GM19035 (cell line): Measurements from ENCODE around the gene IKBKE.
A peak's percentile ranks its signal among the peaks of the same experiment; 100 is the strongest.
"Not testable (repeated sequence)": the region's sequence is repeated elsewhere in the genome, so short reads cannot be mapped to it uniquely, and the experiment has no call there.

Experiments
- ATAC-seq: cut with Tn5 transposase; IDR thresholded peaks from one replicate; pipeline ENCODE4 v1.9.1; 2021; ENCODE audit not compliant: unreplicated experiment

IKBKE gene

GRCh38 chr1:206472454-206472853 lies 2.2 kb downstream of the IKBKE start:
- no peak for ATAC-seq

- no peak for ATAC-seq
These were observed 2.6 kb downstream of the IKBKE start for GRCh38 chr1:206472886-206473285.

GRCh38 chr1:206476058-206476457 lies 5.8 kb downstream of the IKBKE start:
- ATAC-seq = no peak

GRCh38 chr1:206476591-206476990 lies 6.3 kb downstream of the IKBKE start:
- ATAC-seq = no peak

GRCh38 chr1:206477110-206477509 lies 6.8 kb downstream of the IKBKE start:
- ATAC-seq = no peak

- no peak for ATAC-seq
These were observed 7.5 kb downstream of the IKBKE start for GRCh38 chr1:206477581-206478380.

- ATAC-seq = no peak
These were observed 8.5 kb downstream of the IKBKE start for GRCh38 chr1:206478746-206479145.

- ATAC-seq = no peak
These were observed 9.2 kb downstream of the IKBKE start for GRCh38 chr1:206479183-206480125.

GRCh38 chr1:206480211-206480610 lies 9.9 kb downstream of the IKBKE start:
- no peak for ATAC-seq

GRCh38 chr1:206482611-206483010 lies 12.3 kb downstream of the IKBKE start:
- no peak for ATAC-seq

- not testable (repeated sequence) for ATAC-seq
These were observed 13.6 kb downstream of the IKBKE start for GRCh38 chr1:206483864-206484263.

- ATAC-seq = no peak
These were observed 14.6 kb downstream of the IKBKE start for GRCh38 chr1:206484901-206485300.

- no peak for ATAC-seq
These were observed 16.9 kb downstream of the IKBKE start for GRCh38 chr1:206486995-206487788.

- ATAC-seq = no peak
These were observed 17.7 kb downstream of the IKBKE start for GRCh38 chr1:206487970-206488369.

GRCh38 chr1:206488466-206488865 lies 18.2 kb downstream of the IKBKE start:
- no peak for ATAC-seq

- ATAC-seq = peak; percentile 63
These were observed 19.9 kb downstream of the IKBKE start for GRCh38 chr1:206489980-206490770.

- no peak for ATAC-seq
These were observed 20.6 kb downstream of the IKBKE start for GRCh38 chr1:206490771-206491405.

GRCh38 chr1:206491616-206492015 lies 21.3 kb downstream of the IKBKE start:
- ATAC-seq = no peak

- no peak for ATAC-seq
These were observed 22.3 kb downstream of the IKBKE start for GRCh38 chr1:206492589-206492988.

GRCh38 chr1:206493279-206493678 lies 23.0 kb downstream of the IKBKE start:
- no peak for ATAC-seq
